SU-DHL-6 (cell line): ENCODE results near the gene GAL3ST1.

ENCODE experiments used
- H2AFZ ChIP-seq: fragments of 200-600 bp; sonication (generic); 2 replicates; pipeline ENCODE4 v1.6.1; 2014; ENCODE audit warnings: low read depth, mild to moderate bottlenecking, moderate library complexity, mixed read lengths, antibody characterized with exemption, low read length; ENCODE audit not compliant: severe bottlenecking
- H3F3A ChIP-seq: fragments of 200-600 bp; shearing (Covaris generic); 2 replicates; pipeline ENCODE4 v1.6.0; 2016; ENCODE audit warnings: antibody characterized with exemption, mild to moderate bottlenecking; ENCODE audit not compliant: insufficient read depth
- H3K27ac ChIP-seq: fragments of 200-600 bp; sonication (generic); 2 replicates; pipeline ENCODE4 v1.5.1; 2016; ENCODE audit warnings: low read depth, mild to moderate bottlenecking, low read length, moderate library complexity, mixed read lengths
- H3K27me3 ChIP-seq: fragments of 200-600 bp; sonication (generic), shearing (Covaris generic); 2 replicates; pipeline ENCODE4 v1.6.0; 2014; ENCODE audit warnings: mild to moderate bottlenecking, low read length
- H3K36me3 ChIP-seq: fragments of 200-600 bp; sonication (generic); 2 replicates; pipeline ENCODE4 v1.6.1; 2014; ENCODE audit warnings: mild to moderate bottlenecking, low read length, mixed read lengths
- H3K4me2 ChIP-seq: fragments of 300-600, 200-600 bp; shearing (Covaris generic), sonication (generic); 2 replicates; pipeline ENCODE4 v1.6.0; 2014; ENCODE audit warnings: low read length, low read depth, mild to moderate bottlenecking; ENCODE audit not compliant: poor library complexity, severe bottlenecking
- H3K4me3 ChIP-seq: fragments of 200-600 bp; sonication (generic); 2 replicates; pipeline ENCODE4 v1.5.1; 2014; ENCODE audit warnings: antibody characterized with exemption, low read length, mild to moderate bottlenecking, mixed read lengths; ENCODE audit not compliant: insufficient read depth, poor library complexity, severe bottlenecking
- H3K79me2 ChIP-seq: fragments of 200-600 bp; sonication (generic); 2 replicates; pipeline ENCODE4 v1.6.1; 2014; ENCODE audit warnings: mild to moderate bottlenecking, low read length, moderate library complexity; ENCODE audit not compliant: insufficient read depth
- H3K9ac ChIP-seq: fragments of 200-600 bp; sonication (generic); 2 replicates; pipeline ENCODE4 v1.7.0; 2014; ENCODE audit warnings: mild to moderate bottlenecking, low read length
- H3K9me2 ChIP-seq: fragments of 200-600 bp; sonication (generic); replicated peaks from 2 replicates; pipeline ENCODE4 v1.6.1; 2014; ENCODE audit warnings: low read length; ENCODE audit not compliant: insufficient read depth
- H3K9me3 ChIP-seq: fragments of 200-600 bp; sonication (generic); 2 replicates; pipeline ENCODE4 v1.6.1; 2014; ENCODE audit warnings: low read length, mixed read lengths; ENCODE audit not compliant: insufficient read depth
- H4K20me1 ChIP-seq: fragments of 200-600 bp; sonication (generic); 2 replicates; pipeline ENCODE4 v1.6.1; 2014; ENCODE audit warnings: low read depth, mild to moderate bottlenecking, antibody characterized with exemption, low read length, moderate library complexity, mixed read lengths
- EZH2phosphoT487 ChIP-seq: fragments of 200-600 bp; sonication (generic), shearing (Covaris generic); conservative IDR thresholded peaks from 2 replicates; pipeline ENCODE4 v1.6.1; 2018; ENCODE audit warnings: mild to moderate bottlenecking, antibody characterized with exemption, low read length, moderate library complexity, mixed read lengths
- TF ChIP-seq, protein P1 (sequence below): fragments of 200-600 bp; sonication (generic); IDR thresholded peaks from one replicate; pipeline ENCODE4 v1.5.1; 2017; ENCODE audit warnings: antibody characterized with exemption, mild to moderate bottlenecking, low read length, moderate library complexity; ENCODE audit not compliant: insufficient read depth, poor library complexity, severe bottlenecking

The GAL3ST1 gene

DNA sequence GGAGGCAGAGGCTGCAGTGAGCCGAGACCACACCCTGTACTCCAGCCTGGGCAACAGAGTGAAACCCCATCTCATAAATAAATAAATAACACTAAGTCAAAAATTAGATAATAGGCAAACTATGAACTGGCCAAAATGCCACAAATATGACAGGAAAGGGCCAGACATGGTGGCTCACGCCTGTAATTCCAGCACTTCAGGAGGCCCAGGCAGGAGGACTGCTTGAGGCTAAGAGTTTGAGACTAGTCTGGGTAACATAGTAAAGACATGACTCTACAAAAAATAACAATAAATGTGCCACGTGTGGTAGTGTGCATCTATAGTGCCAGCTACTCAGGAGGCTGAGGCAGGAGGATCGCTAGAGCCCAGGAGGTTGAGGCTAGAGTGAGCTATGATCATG is 47.8 kb downstream of the GAL3ST1 start:
- no peak overlapping the region for H3K9ac ChIP-seq
- no peak overlapping the region for H2AFZ ChIP-seq
- no peaks in the 10 kb centered on the region for H3K9me2 ChIP-seq
- no peaks in the 10 kb centered on the region for H3K9me3 ChIP-seq
- H3K4me2 ChIP-seq: no peak overlapping the region
- H3K36me3 ChIP-seq: no peaks in the 10 kb centered on the region
- H3F3A ChIP-seq: no peaks in the 10 kb centered on the region
- H3K27me3 ChIP-seq: no peaks in the 10 kb centered on the region
- TF ChIP-seq, protein P1, sequence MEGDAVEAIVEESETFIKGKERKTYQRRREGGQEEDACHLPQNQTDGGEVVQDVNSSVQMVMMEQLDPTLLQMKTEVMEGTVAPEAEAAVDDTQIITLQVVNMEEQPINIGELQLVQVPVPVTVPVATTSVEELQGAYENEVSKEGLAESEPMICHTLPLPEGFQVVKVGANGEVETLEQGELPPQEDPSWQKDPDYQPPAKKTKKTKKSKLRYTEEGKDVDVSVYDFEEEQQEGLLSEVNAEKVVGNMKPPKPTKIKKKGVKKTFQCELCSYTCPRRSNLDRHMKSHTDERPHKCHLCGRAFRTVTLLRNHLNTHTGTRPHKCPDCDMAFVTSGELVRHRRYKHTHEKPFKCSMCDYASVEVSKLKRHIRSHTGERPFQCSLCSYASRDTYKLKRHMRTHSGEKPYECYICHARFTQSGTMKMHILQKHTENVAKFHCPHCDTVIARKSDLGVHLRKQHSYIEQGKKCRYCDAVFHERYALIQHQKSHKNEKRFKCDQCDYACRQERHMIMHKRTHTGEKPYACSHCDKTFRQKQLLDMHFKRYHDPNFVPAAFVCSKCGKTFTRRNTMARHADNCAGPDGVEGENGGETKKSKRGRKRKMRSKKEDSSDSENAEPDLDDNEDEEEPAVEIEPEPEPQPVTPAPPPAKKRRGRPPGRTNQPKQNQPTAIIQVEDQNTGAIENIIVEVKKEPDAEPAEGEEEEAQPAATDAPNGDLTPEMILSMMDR: no peak
- TF ChIP-seq EZH2phosphoT487: no peak
- H3K27ac ChIP-seq: no peak overlapping the region
- H3K4me3 ChIP-seq: no peak overlapping the region
- no peaks in the 10 kb centered on the region for H4K20me1 ChIP-seq
- no peaks in the 10 kb centered on the region for H3K79me2 ChIP-seq

DNA sequence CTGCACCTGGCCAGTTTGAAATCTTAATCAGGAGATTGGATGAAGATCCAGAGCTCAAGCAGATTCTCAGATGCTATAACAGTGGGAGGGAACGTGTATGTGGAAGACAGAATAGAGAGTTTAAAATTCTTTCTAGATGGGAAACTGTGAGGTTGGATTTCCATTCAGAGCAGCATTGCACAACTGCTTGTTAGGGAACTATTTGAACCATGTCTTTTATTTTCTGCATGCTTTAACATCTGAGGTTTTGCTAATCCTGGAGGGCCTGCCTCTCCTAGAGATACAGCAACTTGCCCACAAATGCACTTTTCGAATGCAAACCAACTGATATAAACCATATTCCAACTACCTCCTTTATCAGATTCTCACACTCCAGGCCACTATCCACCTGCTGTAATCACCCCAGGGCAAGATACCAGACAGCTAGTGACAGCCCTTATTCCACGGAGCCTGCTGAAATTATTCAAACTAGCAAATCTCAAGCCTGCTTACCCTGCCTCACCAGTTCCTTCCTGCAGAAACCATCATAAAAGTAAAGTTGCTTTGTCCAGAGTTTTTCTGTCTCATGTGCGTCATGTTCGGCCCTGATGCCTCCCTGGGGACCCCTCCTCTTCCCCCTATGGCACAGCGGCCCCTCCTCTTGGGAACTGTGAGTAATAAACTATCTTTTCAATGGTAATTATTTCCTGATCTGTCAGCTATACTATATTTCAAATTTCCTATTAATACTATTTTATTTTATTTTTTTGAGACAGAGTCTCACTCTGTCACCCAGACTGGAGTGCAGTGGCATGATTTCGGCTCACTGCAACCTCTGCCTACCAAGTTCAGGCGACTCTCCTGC is 50.6 kb downstream of the GAL3ST1 start:
- H3K4me2 ChIP-seq: no peak overlapping the region
- H3K27me3 ChIP-seq: no peaks in the 10 kb centered on the region
- no peaks in the 10 kb centered on the region for H3K79me2 ChIP-seq
- TF ChIP-seq EZH2phosphoT487: no peak
- TF ChIP-seq, protein P1: no peak
- no peak overlapping the region for H3K9ac ChIP-seq
- H3K4me3 ChIP-seq: no peak overlapping the region
- no peaks in the 10 kb centered on the region for H3K9me3 ChIP-seq
- no peaks in the 10 kb centered on the region for H3K36me3 ChIP-seq
- no peak overlapping the region for H3K27ac ChIP-seq
- H2AFZ ChIP-seq: no peak overlapping the region
- H3K9me2 ChIP-seq: no peaks in the 10 kb centered on the region
- no peaks in the 10 kb centered on the region for H4K20me1 ChIP-seq
- H3F3A ChIP-seq: no peaks in the 10 kb centered on the region

DNA sequence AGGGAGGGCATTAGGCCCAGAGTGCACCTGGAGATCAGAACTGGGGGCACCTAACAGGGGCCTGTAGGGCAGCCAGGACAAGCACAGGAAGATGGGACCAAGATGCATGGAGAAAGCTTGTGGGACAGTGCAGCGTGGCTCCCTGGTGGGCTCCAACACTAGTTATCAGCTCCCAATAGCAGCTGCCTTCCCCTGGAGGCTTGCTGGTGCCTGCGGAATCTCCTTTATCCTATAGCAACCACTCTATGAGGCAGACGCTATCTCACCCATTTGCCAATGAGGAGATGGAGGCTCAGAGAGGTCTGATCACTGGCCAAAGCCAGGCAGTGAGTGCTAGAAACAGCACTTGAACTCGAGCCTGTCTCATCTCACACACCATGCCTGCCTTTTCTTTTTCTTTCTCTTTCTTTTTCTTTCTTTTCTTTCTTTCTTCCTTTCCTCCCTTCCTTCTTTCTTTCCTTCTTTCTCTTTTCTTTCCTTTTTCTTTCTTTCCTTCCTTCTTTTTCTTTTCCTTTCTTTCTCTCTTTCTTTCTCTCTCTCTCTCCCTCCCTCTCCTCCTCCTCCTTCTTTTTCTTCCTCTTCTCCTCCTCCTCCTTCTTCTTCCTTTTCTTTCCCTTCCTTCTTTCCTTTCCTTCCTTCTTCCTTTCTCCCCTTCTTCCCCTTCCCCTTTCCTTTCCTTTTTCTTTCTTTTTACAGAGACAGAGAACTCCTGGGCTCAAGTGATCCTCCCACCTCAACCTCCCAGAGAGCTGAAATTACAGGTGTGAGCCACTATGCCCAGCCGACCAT is 52.9 kb downstream of the GAL3ST1 start:
- TF ChIP-seq, protein P1: no peak
- no peak for TF ChIP-seq EZH2phosphoT487
- Histone ChIP-seq H3K9me3 (no peaks in the 10 kb centered on the region), H2AFZ (no peak overlapping the region), H3K4me2 (no peak overlapping the region), H3K27me3 (no peaks in the 10 kb centered on the region), H3K9ac (no peak overlapping the region), H3K79me2 (no peaks in the 10 kb centered on the region), H3K4me3 (no peak overlapping the region), H3F3A (no peaks in the 10 kb centered on the region), H4K20me1 (no peaks in the 10 kb centered on the region), H3K36me3 (no peaks in the 10 kb centered on the region), H3K9me2 (no peaks in the 10 kb centered on the region), H3K27ac (no peak overlapping the region)
